ENCODE measurements around the gene CLDN19. TPM values are rescaled to one million over a fixed set of nuclear protein-coding genes. Genes with fewer than 3 reads are reported as not detected.

The CLDN19 gene
- total RNA-seq, 1 experiment from 2014 or later = 12.5 TPM

DNA sequence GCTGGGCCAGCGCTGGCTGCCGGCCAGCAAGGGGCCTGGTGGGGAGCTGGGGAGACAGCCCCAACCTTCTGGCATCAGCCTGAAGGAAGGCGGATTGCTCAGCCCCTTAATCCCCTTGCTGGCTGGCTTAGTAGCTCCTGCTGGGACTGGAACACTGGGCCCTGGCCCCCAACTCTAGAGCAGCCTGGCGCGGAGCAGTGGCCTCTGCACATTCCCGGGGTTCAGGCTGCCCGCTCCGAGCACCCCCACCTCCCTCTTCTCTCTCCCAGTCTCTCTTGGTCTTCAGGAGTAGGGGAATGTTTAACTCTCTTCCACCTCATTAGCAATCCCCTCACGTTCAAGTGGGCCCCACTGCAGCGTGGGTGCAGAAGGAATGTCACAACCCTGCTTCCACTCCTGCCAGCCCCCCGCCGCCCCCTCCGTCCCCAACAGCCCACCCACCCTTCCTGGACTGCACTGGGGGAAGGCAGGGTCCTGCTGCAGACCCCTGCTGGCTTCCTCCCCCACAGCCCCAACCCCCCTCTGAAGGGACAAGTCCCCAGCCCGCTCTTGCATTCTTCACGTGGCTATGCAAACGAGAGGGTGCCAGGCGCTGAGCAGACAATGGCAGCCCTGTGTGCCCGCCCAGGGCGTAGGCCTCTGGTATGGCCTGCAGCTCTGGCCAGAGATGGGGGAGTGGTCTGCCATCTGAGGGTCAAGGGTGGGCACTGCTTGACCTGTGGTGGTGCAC, 980 bp upstream of the CLDN19 start:
- H3K18ac ChIP-seq (ENCODE audit: insufficient read length, low read depth, low read length) = peak overlapping the region; percentile 56
- Mint-ChIP-seq H3K36me3 (ENCODE audit: insufficient read depth in 1 of 3, low read depth in 3 of 3) (peaks cover 0 to 7% (median 6%) of the 10 kb centered on the region in 3 experiments; a peak in 4 of 7 replicates), H3K4me3 (peak overlapping the region in 1 of 2 experiments; percentile 47; a peak in 3 of 5 replicates), H3K27me3 (ENCODE audit: low read depth) (no peaks in the 10 kb centered on the region; the same call in none of the 2 replicates), H3K27ac (peak overlapping the region in 2 of 3 experiments; percentile 87 to 89; a peak in 3 of 7 replicates), H3K4me1 (peaks cover 43 to 51% of the 10 kb centered on the region in 2 experiments), H3K9me3 (no peaks in the 10 kb centered on the region)
- H3K79me1 ChIP-seq (ENCODE audit: insufficient read depth, low read depth, low read length, poor library complexity, severe bottlenecking) = no peaks in the 10 kb centered on the region
- no peak overlapping the region for H3K23ac ChIP-seq (ENCODE audit: insufficient read length, low read depth, low read length)
- no peaks in the 10 kb centered on the region for H4K20me1 ChIP-seq (ENCODE audit: control insufficient read depth, insufficient read depth, insufficient read length)
- no peaks in the 10 kb centered on the region; the same call in 1 of the 2 replicates for H3K4me1 ChIP-seq (ENCODE audit: insufficient read depth, low read length)
- peak overlapping the region; percentile 53 for H4K5ac ChIP-seq (ENCODE audit: insufficient read length, low read depth, low read length)
- H2BK5ac ChIP-seq (ENCODE audit: insufficient read length, low read length) = no peak overlapping the region
- no peak overlapping the region for H3K56ac ChIP-seq (ENCODE audit: insufficient read length, low read depth, low read length)
- no peak overlapping the region for H3T11ph ChIP-seq (ENCODE audit: low read length)
- no peak overlapping the region for H3K4me2 ChIP-seq (ENCODE audit: insufficient read depth, insufficient read length, low read length)
- H2AK5ac ChIP-seq (ENCODE audit: insufficient read length, low read length) = no peak overlapping the region
- H3K79me2 ChIP-seq (ENCODE audit: insufficient read depth, low read length) = no peaks in the 10 kb centered on the region
- no peak overlapping the region for H3K27ac ChIP-seq (ENCODE audit: insufficient read length, low read depth, low read length)
- TF ChIP-seq, protein P1, sequence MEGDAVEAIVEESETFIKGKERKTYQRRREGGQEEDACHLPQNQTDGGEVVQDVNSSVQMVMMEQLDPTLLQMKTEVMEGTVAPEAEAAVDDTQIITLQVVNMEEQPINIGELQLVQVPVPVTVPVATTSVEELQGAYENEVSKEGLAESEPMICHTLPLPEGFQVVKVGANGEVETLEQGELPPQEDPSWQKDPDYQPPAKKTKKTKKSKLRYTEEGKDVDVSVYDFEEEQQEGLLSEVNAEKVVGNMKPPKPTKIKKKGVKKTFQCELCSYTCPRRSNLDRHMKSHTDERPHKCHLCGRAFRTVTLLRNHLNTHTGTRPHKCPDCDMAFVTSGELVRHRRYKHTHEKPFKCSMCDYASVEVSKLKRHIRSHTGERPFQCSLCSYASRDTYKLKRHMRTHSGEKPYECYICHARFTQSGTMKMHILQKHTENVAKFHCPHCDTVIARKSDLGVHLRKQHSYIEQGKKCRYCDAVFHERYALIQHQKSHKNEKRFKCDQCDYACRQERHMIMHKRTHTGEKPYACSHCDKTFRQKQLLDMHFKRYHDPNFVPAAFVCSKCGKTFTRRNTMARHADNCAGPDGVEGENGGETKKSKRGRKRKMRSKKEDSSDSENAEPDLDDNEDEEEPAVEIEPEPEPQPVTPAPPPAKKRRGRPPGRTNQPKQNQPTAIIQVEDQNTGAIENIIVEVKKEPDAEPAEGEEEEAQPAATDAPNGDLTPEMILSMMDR (conservative IDR thresholded peaks at IDR 0.05) = no peak
- no peak overlapping the region for H3K9ac ChIP-seq (ENCODE audit: extremely low read depth, insufficient read length, low read length)
- DNase-seq = peak; percentile 84
- no peak overlapping the region for H2BK20ac ChIP-seq (ENCODE audit: low read depth, low read length, poor library complexity, severe bottlenecking)
- no peak overlapping the region for H2BK15ac ChIP-seq (ENCODE audit: low read depth, low read length)
- H2BK12ac ChIP-seq (ENCODE audit: insufficient read length, low read depth, low read length) = no peak overlapping the region
- no peak overlapping the region for H4K91ac ChIP-seq (ENCODE audit: insufficient read length, low read depth, low read length)
- H4K8ac ChIP-seq (replicated peaks; ENCODE audit: insufficient read length, low read depth, low read length) = no peak overlapping the region
- H3K14ac ChIP-seq (ENCODE audit: insufficient read depth, low read length) = peak overlapping the region; percentile 39; the same call in 1 of the 2 replicates
- no CpG with 5 or more reads among the region's 19 CpGs for WGBS (ENCODE audit: extremely low coverage, insufficient read length, low lambda C conversion rate)
- H3K27me3 ChIP-seq (ENCODE audit: insufficient read depth, low read length) = no peaks in the 10 kb centered on the region
- no peak overlapping the region for H3K4ac ChIP-seq (ENCODE audit: low read depth, low read length)
- H2AFZ ChIP-seq (ENCODE audit: low read length) = no peak overlapping the region
- H2BK120ac ChIP-seq (ENCODE audit: low read depth, low read length, poor library complexity, severe bottlenecking) = no peak overlapping the region
- no peaks in the 10 kb centered on the region for H3K23me2 ChIP-seq (ENCODE audit: insufficient read length, low read depth, low read length, poor library complexity, severe bottlenecking)
- H3K9me3 ChIP-seq (ENCODE audit: control insufficient read depth, low read depth, low read length) = no peaks in the 10 kb centered on the region

All from H9 (cell line).